OCI-LY7 (cell line): ENCODE results near the gene SHROOM3.

Experiments used
- CTCF ChIP-seq: fragments of 200-600 bp; sonication (generic); conservative IDR thresholded peaks from 2 replicates; pipeline ENCODE4 v1.5.1; 2014; ENCODE audit warnings: mild to moderate bottlenecking, antibody characterized with exemption, low read length, moderate library complexity, mixed read lengths
- EZH2phosphoT487 ChIP-seq: fragments of 200-600 bp; sonication (generic); IDR thresholded peaks from 2 replicates; pipeline ENCODE4 v1.6.1; 2018; ENCODE audit warnings: low read depth, borderline replicate concordance, mild to moderate bottlenecking, mixed run types, antibody characterized with exemption, low read length, moderate library complexity, mixed read lengths

GRCh38 chr4:76787898-76788297, 352.9 kb downstream of the SHROOM3 start:
- TF ChIP-seq CTCF (no peak), EZH2phosphoT487 (no peak)
